Suprapubic skin (tissue), 4 donors: Measurements from ENCODE around the gene ARL5C. TPM values are rescaled to one million over a fixed set of nuclear protein-coding genes. Genes with fewer than 3 reads are reported as not detected.
"Not testable (repeated sequence)": the region's sequence is repeated elsewhere in the genome, so short reads cannot be mapped to it uniquely, and the experiment has no call there.

Experiments
- DNase-seq, 2 donors: peaks; one replicate each; pipeline ENCODE4 v3.0.0-alpha.2; 2019; ENCODE audit warnings: low spot score in 2 of 2
- H3K27ac ChIP-seq: fragments of 200-600 bp; sonication (generic); one replicate; pipeline ENCODE4 v1.5.1; 2019
- H3K27me3 ChIP-seq: fragments of 200-600 bp; sonication (generic); one replicate; pipeline ENCODE4 v1.5.1; 2019
- H3K36me3 ChIP-seq: fragments of 200-600 bp; sonication (generic); one replicate; pipeline ENCODE4 v1.5.1; 2019
- H3K4me1 ChIP-seq: fragments of 200-600 bp; sonication (generic); one replicate; pipeline ENCODE4 v1.5.1; 2019
- H3K4me3 ChIP-seq: fragments of 200-600 bp; sonication (generic); one replicate; pipeline ENCODE4 v1.5.1; 2019; ENCODE audit warnings: mild to moderate bottlenecking
- H3K9me3 ChIP-seq: fragments of 200-600 bp; sonication (generic); one replicate; pipeline ENCODE4 v1.5.1; 2019
- CTCF ChIP-seq, 2 donors: fragments of 200-600 bp in 1 of 2; fragments of 450-650 bp in 1 of 2; sonication (generic) in 1 of 2; IDR thresholded peaks; one replicate each; pipeline ENCODE4 v1.5.1; 2016 to 2019; ENCODE audit warnings: antibody characterized with exemption in 2 of 2, mild to moderate bottlenecking in 1 of 2, moderate library complexity in 1 of 2
- EP300 ChIP-seq: sonication (generic); formaldehyde crosslinking; IDR thresholded peaks from one replicate; pipeline ENCODE4 v1.6.1; 2017; ENCODE audit warnings: antibody characterized with exemption
- POLR2A ChIP-seq, 2 donors: fragments of 450-650 bp; IDR thresholded peaks; one replicate each; pipeline ENCODE4 v1.6.1; 2017; ENCODE audit warnings: antibody characterized with exemption in 2 of 2, mild to moderate bottlenecking in 2 of 2, moderate library complexity in 2 of 2
- POLR2AphosphoS5 ChIP-seq, 3 donors: sonication (generic); formaldehyde crosslinking; IDR thresholded peaks; one replicate each; pipeline ENCODE4 v1.6.1; 2017; ENCODE audit warnings: antibody characterized with exemption in 3 of 3
- WGBS: methylation state at CpG from one replicate; pipeline ENCODE4 v1.1.5; 2018; 5-methylcytosine and 5-hydroxymethylcytosine counted together
- total RNA-seq, 4 donors: library from RNA; depleted of rRNA; stranded (reverse); fragments of >200 nt; gene quantifications; one replicate each; pipeline ENCODE4 v1.1.0, GENCODE V29; 2016

ARL5C gene
- total RNA-seq, 4 donors from 2014 or later, result not detected

- 62% methylated on average over 5 of the region's 5 CpGs for WGBS
- TF ChIP-seq CTCF (IDR thresholded peaks at IDR 0.05) (no peak), POLR2A (IDR thresholded peaks at IDR 0.05) (no peak), EP300 (no peak)
- Histone ChIP-seq H3K9me3 (no peaks in the 10 kb centered on the region), H3K4me1 (peaks cover 2% of the 10 kb centered on the region), H3K27me3 (no peaks in the 10 kb centered on the region), H3K27ac (no peak overlapping the region), H3K36me3 (peaks cover 18% of the 10 kb centered on the region), H3K4me3 (no peak overlapping the region)
- no peak for DNase-seq
Observed at GRCh38 chr17:39173080-39173479, 7.1 kb upstream of the ARL5C start.

- H3K27ac ChIP-seq, result no peak overlapping the region
Observed at GRCh38 chr17:39171933-39172332, 6.0 kb upstream of the ARL5C start.

GRCh38 chr17:39170558-39170957 lies 4.6 kb upstream of the ARL5C start:
- Histone ChIP-seq H3K27ac (no peak overlapping the region), H3K9me3 (no peaks in the 10 kb centered on the region), H3K4me1 (peaks cover 18% of the 10 kb centered on the region), H3K4me3 (no peak overlapping the region), H3K36me3 (no peaks in the 10 kb centered on the region), H3K27me3 (no peaks in the 10 kb centered on the region)
- no peak for TF ChIP-seq CTCF (IDR thresholded peaks at IDR 0.05)
- TF ChIP-seq POLR2AphosphoS5 (IDR thresholded peaks at IDR 0.05), result no peak
- TF ChIP-seq POLR2A (IDR thresholded peaks at IDR 0.05), result no peak
- TF ChIP-seq EP300, result no peak
- no peak for DNase-seq
- WGBS, result 77% methylated on average over 6 of the region's 6 CpGs

More at GRCh38 chr17:39171933-39172332, 6.0 kb upstream of the ARL5C start:
- no peaks in the 10 kb centered on the region for H3K9me3 ChIP-seq
- H3K4me3 ChIP-seq, result no peak overlapping the region
- peaks cover 7% of the 10 kb centered on the region for H3K36me3 ChIP-seq
- TF ChIP-seq POLR2A (IDR thresholded peaks at IDR 0.05), result no peak
- TF ChIP-seq POLR2AphosphoS5 (IDR thresholded peaks at IDR 0.05), result no peak
- H3K4me1 ChIP-seq, result peaks cover 8% of the 10 kb centered on the region
- no peaks in the 10 kb centered on the region for H3K27me3 ChIP-seq
- 88% methylated on average over 5 of the region's 5 CpGs for WGBS
- no peak for DNase-seq

- no peak overlapping the region for H3K27ac ChIP-seq
- H3K9me3 ChIP-seq, result no peaks in the 10 kb centered on the region
- DNase-seq, result no peak
- no peaks in the 10 kb centered on the region for H3K36me3 ChIP-seq
- 75% methylated on average over 2 of the region's 4 CpGs for WGBS
- H3K27me3 ChIP-seq, result no peaks in the 10 kb centered on the region
- TF ChIP-seq POLR2AphosphoS5 (IDR thresholded peaks at IDR 0.05), result no peak
- no peak for TF ChIP-seq CTCF (IDR thresholded peaks at IDR 0.05)
- no peak for TF ChIP-seq EP300
- TF ChIP-seq POLR2A (IDR thresholded peaks at IDR 0.05), result no peak
- H3K4me3 ChIP-seq, result no peak overlapping the region
- peaks cover 23% of the 10 kb centered on the region for H3K4me1 ChIP-seq
Observed at GRCh38 chr17:39170109-39170508, 4.1 kb upstream of the ARL5C start.

- Histone ChIP-seq H3K36me3 (no peaks in the 10 kb centered on the region), H3K27me3 (no peaks in the 10 kb centered on the region), H3K27ac (no peak overlapping the region), H3K9me3 (no peaks in the 10 kb centered on the region), H3K4me3 (no peak overlapping the region), H3K4me1 (peaks cover 28% of the 10 kb centered on the region)
- TF ChIP-seq CTCF (IDR thresholded peaks at IDR 0.05) (no peak), POLR2AphosphoS5 (IDR thresholded peaks at IDR 0.05) (no peak), POLR2A (IDR thresholded peaks at IDR 0.05) (no peak), EP300 (no peak)
- WGBS, result 82% methylated on average over 3 of the region's 3 CpGs
- DNase-seq, result no peak
Observed at GRCh38 chr17:39169518-39169917, 3.6 kb upstream of the ARL5C start.

- Histone ChIP-seq H3K9me3 (no peaks in the 10 kb centered on the region), H3K4me3 (no peak overlapping the region), H3K4me1 (peaks cover 33% of the 10 kb centered on the region), H3K36me3 (no peaks in the 10 kb centered on the region), H3K27ac (no peak overlapping the region), H3K27me3 (no peaks in the 10 kb centered on the region)
- no peak for TF ChIP-seq CTCF (IDR thresholded peaks at IDR 0.05)
- WGBS, result 77% methylated on average over 14 of the region's 14 CpGs
- DNase-seq, result no peak
Observed at GRCh38 chr17:39169101-39169500, 3.1 kb upstream of the ARL5C start.

- H3K36me3 ChIP-seq, DNase-seq, H3K27ac ChIP-seq, H3K4me3 ChIP-seq, H3K27me3 ChIP-seq, H3K9me3 ChIP-seq: not testable (repeated sequence)
- peaks cover 35% of the 10 kb centered on the region for H3K4me1 ChIP-seq
- 97% methylated on average over 10 of the region's 10 CpGs for WGBS
Observed at GRCh38 chr17:39168503-39168902, 2.5 kb upstream of the ARL5C start.
